H9 (cell line): ENCODE results near the gene TMEM269. TPM values are rescaled to one million over a fixed set of nuclear protein-coding genes. Genes with fewer than 3 reads are reported as not detected.

Source experiments
- DNase-seq: peaks from one replicate; pipeline ENCODE4 v3.0.0-alpha.2; 2017
- H2AFZ ChIP-seq: one replicate; pipeline ENCODE4 v1.6.1; 2013; ENCODE audit warnings: mild to moderate bottlenecking, low read length, control low read depth, moderate library complexity
- H2AK5ac ChIP-seq: 2 replicates; pipeline ENCODE4 v1.6.1; 2013; ENCODE audit warnings: low read length, control low read depth, mixed read lengths; ENCODE audit not compliant: insufficient read length
- H2BK120ac ChIP-seq: one replicate; pipeline ENCODE4 v1.6.1; 2013; ENCODE audit warnings: low read depth, mild to moderate bottlenecking, low read length, control low read depth, inconsistent platforms; ENCODE audit not compliant: poor library complexity, severe bottlenecking
- H2BK12ac ChIP-seq: 2 replicates; pipeline ENCODE4 v1.6.1; 2013; ENCODE audit warnings: low read length, control low read depth, mixed read lengths, low read depth; ENCODE audit not compliant: insufficient read length
- H2BK15ac ChIP-seq: 2 replicates; pipeline ENCODE4 v1.6.1; 2013; ENCODE audit warnings: low read depth, low read length, control low read depth
- H2BK20ac ChIP-seq: one replicate; pipeline ENCODE4 v1.6.1; 2013; ENCODE audit warnings: low read depth, mild to moderate bottlenecking, low read length, control low read depth, inconsistent platforms; ENCODE audit not compliant: poor library complexity, severe bottlenecking
- H2BK5ac ChIP-seq: 2 replicates; pipeline ENCODE4 v1.6.1; 2013; ENCODE audit warnings: low read length, control low read depth, mixed read lengths; ENCODE audit not compliant: insufficient read length
- H3K14ac ChIP-seq: 2 replicates; pipeline ENCODE4 v1.6.1; 2013; ENCODE audit warnings: low read length, control low read depth; ENCODE audit not compliant: insufficient read depth
- H3K18ac ChIP-seq: 2 replicates; pipeline ENCODE4 v1.6.1; 2013; ENCODE audit warnings: low read depth, mild to moderate bottlenecking, mixed read lengths, low read length, control low read depth; ENCODE audit not compliant: insufficient read length
- H3K23ac ChIP-seq: 2 replicates; pipeline ENCODE4 v1.6.1; 2013; ENCODE audit warnings: low read length, control low read depth, mixed read lengths, low read depth; ENCODE audit not compliant: insufficient read length
- H3K23me2 ChIP-seq: 2 replicates; pipeline ENCODE4 v1.6.1; 2013; ENCODE audit warnings: low read depth, mild to moderate bottlenecking, mixed read lengths, low read length, control low read depth; ENCODE audit not compliant: insufficient read length, poor library complexity, severe bottlenecking
- H3K27ac ChIP-seq: 2 replicates; pipeline ENCODE4 v1.5.1; 2013; ENCODE audit warnings: low read length, control low read depth, mixed read lengths, low read depth; ENCODE audit not compliant: insufficient read length
- H3K27me3 ChIP-seq: 2 replicates; pipeline ENCODE4 v1.6.1; 2013; ENCODE audit warnings: low read length, control low read depth, inconsistent platforms; ENCODE audit not compliant: insufficient read depth
- H3K4ac ChIP-seq: 2 replicates; pipeline ENCODE4 v1.6.1; 2013; ENCODE audit warnings: low read depth, mild to moderate bottlenecking, control low read depth, inconsistent platforms, low read length, moderate library complexity
- H3K4me1 ChIP-seq: 2 replicates; pipeline ENCODE4 v1.6.1; 2013; ENCODE audit warnings: low read length, control low read depth, inconsistent platforms; ENCODE audit not compliant: insufficient read depth
- H3K4me2 ChIP-seq: 2 replicates; pipeline ENCODE4 v1.6.1; 2013; ENCODE audit warnings: low read length, control low read depth, mixed read lengths; ENCODE audit not compliant: insufficient read length, insufficient read depth
- H3K56ac ChIP-seq: 2 replicates; pipeline ENCODE4 v1.6.1; 2013; ENCODE audit warnings: low read depth, mild to moderate bottlenecking, mixed read lengths, low read length, control low read depth; ENCODE audit not compliant: insufficient read length
- H3K79me1 ChIP-seq: 2 replicates; pipeline ENCODE4 v1.6.1; 2013; ENCODE audit warnings: low read depth, mild to moderate bottlenecking, moderate library complexity, low read length, control low read depth, inconsistent platforms; ENCODE audit not compliant: insufficient read depth, poor library complexity, severe bottlenecking
- H3K79me2 ChIP-seq: 2 replicates; pipeline ENCODE4 v1.6.1; 2013; ENCODE audit warnings: low read length, control low read depth, inconsistent platforms; ENCODE audit not compliant: insufficient read depth
- H3K9ac ChIP-seq: 2 replicates; pipeline ENCODE4 v1.6.1; 2013; ENCODE audit warnings: low read length, control low read depth, mixed read lengths; ENCODE audit not compliant: insufficient read length; ENCODE audit errors: extremely low read depth
- H3K9me3 ChIP-seq: one replicate; pipeline ENCODE4 v1.6.1; 2013; ENCODE audit warnings: low read depth, low read length, inconsistent platforms; ENCODE audit not compliant: control insufficient read depth
- H3T11ph ChIP-seq: one replicate; pipeline ENCODE4 v1.6.1; 2013; ENCODE audit warnings: mild to moderate bottlenecking, low read length, control low read depth, inconsistent platforms
- H4K20me1 ChIP-seq: one replicate; pipeline ENCODE4 v1.6.1; 2013; ENCODE audit not compliant: control insufficient read depth, insufficient read length, insufficient read depth
- H4K5ac ChIP-seq: 2 replicates; pipeline ENCODE4 v1.6.1; 2013; ENCODE audit warnings: low read depth, mild to moderate bottlenecking, mixed read lengths, low read length, control low read depth; ENCODE audit not compliant: insufficient read length
- H4K8ac ChIP-seq: replicated peaks from 2 replicates; pipeline ENCODE4 v1.6.1; 2013; ENCODE audit warnings: low read length, control low read depth, mixed read lengths, low read depth; ENCODE audit not compliant: insufficient read length
- H4K91ac ChIP-seq: 2 replicates; pipeline ENCODE4 v1.6.1; 2013; ENCODE audit warnings: low read depth, mild to moderate bottlenecking, moderate library complexity, mixed read lengths, low read length, control low read depth; ENCODE audit not compliant: insufficient read length
- H3K27ac Mint-ChIP-seq, 3 experiments: 2 replicates in 2 of 3; 3 replicates in 1 of 3; pipeline ENCODE4 v1.8.0; 2020 to 2021; ENCODE audit warnings: mixed read lengths in 3 of 3, mild to moderate bottlenecking in 1 of 3, moderate library complexity in 1 of 3
- H3K27me3 Mint-ChIP-seq: 2 replicates; pipeline ENCODE4 v1.8.0; 2021; ENCODE audit warnings: low read depth, mild to moderate bottlenecking, moderate library complexity, mixed read lengths
- H3K36me3 Mint-ChIP-seq, 3 experiments: 2 replicates in 2 of 3; 3 replicates in 1 of 3; pipeline ENCODE4 v1.8.0; 2020 to 2021; ENCODE audit warnings: low read depth in 3 of 3, mixed read lengths in 3 of 3; ENCODE audit not compliant: insufficient read depth in 1 of 3
- H3K4me1 Mint-ChIP-seq, 2 experiments: 2 replicates each; pipeline ENCODE4 v1.8.0; 2020; ENCODE audit warnings: mixed read lengths in 2 of 2
- H3K4me3 Mint-ChIP-seq, 2 experiments: 2 replicates in 1 of 2; 3 replicates in 1 of 2; pipeline ENCODE4 v1.8.0; 2020 to 2021; ENCODE audit warnings: mild to moderate bottlenecking in 2 of 2, mixed read lengths in 2 of 2, moderate library complexity in 1 of 2
- H3K9me3 Mint-ChIP-seq, 2 experiments: 2 replicates in 1 of 2; 3 replicates in 1 of 2; pipeline ENCODE4 v1.8.0; 2020; ENCODE audit warnings: mild to moderate bottlenecking in 2 of 2, mixed read lengths in 2 of 2, moderate library complexity in 1 of 2
- WGBS: extraction: QIAGEN DNeasy Blood & Tissue Kit; methylation state at CpG from one replicate; pipeline ENCODE4 v1.1.7; 2013; ENCODE audit warnings: missing lambda C conversion rate, low lambda C conversion rate, mixed read lengths; ENCODE audit not compliant: insufficient read length; ENCODE audit errors: extremely low coverage; 5-methylcytosine and 5-hydroxymethylcytosine counted together
- total RNA-seq: library from RNA; stranded (reverse); gene quantifications from 2 replicates; pipeline ENCODE4 v1.2.1, GENCODE V29; 2021
- TF ChIP-seq, protein P1 (sequence below): fragments of 200-600 bp; sonication (generic); conservative IDR thresholded peaks from 3 replicates; pipeline ENCODE4 v1.8.0; 2021; ENCODE audit warnings: antibody characterized with exemption, mild to moderate bottlenecking

TMEM269 gene
- total RNA-seq, 1 experiment from 2014 or later, result 0.17 TPM

DNA sequence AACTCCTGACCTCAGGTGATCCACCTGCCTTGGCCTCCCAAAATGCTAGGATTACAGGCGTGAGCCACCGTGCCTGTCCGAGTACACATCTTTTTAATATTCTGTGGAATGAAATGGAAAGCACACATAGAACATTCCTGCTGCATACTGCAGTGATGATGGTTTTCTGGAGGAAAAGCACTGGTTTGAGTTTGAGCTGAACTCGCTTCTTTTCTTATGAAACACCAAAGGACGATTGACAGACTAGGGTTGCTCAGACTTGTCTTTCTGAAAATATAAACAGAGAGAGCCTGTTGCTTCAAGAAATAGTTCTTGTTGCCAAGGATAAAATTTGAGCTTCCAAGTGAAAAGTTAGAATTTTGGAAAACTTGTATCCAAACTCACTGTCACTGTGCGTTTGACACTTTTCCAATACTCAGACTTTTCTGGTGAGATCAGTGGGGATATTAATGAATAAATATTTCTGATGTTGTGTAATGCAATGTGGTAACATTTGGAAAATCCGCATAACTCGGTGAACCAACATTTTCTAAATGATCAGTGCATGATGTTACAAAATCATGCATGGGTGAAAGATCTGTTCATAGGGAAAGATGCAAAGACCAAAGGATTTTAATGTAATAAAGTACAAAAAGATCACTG lies 17.2 kb downstream of the TMEM269 start:
- no peak overlapping the region for H2AK5ac ChIP-seq
- H4K20me1 ChIP-seq, result no peaks in the 10 kb centered on the region
- H2BK20ac ChIP-seq, result no peak overlapping the region
- no peak overlapping the region for H4K5ac ChIP-seq
- DNase-seq, result no peak
- no peaks in the 10 kb centered on the region for H3K79me1 ChIP-seq
- no peak overlapping the region for H3T11ph ChIP-seq
- no peak overlapping the region for H2BK120ac ChIP-seq
- H3K4me2 ChIP-seq, result no peak overlapping the region
- H3K4ac ChIP-seq, result no peak overlapping the region
- H3K23ac ChIP-seq, result no peak overlapping the region
- no peak overlapping the region for H2BK5ac ChIP-seq
- Mint-ChIP-seq H3K36me3 (peaks cover 19 to 30% (median 30%) of the 10 kb centered on the region in 3 experiments), H3K4me3 (no peak overlapping the region), H3K9me3 (peaks cover 17 to 19% of the 10 kb centered on the region in 2 experiments), H3K4me1 (no peaks in the 10 kb centered on the region), H3K27me3 (no peaks in the 10 kb centered on the region; the same call in 1 of the 2 replicates), H3K27ac (no peak overlapping the region)
- no peak overlapping the region for H3K27ac ChIP-seq
- no peaks in the 10 kb centered on the region for H3K23me2 ChIP-seq
- H3K79me2 ChIP-seq, result no peaks in the 10 kb centered on the region
- no peaks in the 10 kb centered on the region for H3K9me3 ChIP-seq
- H3K56ac ChIP-seq, result no peak overlapping the region
- no peak overlapping the region for H3K9ac ChIP-seq
- no peak overlapping the region for H4K91ac ChIP-seq
- TF ChIP-seq, protein P1, sequence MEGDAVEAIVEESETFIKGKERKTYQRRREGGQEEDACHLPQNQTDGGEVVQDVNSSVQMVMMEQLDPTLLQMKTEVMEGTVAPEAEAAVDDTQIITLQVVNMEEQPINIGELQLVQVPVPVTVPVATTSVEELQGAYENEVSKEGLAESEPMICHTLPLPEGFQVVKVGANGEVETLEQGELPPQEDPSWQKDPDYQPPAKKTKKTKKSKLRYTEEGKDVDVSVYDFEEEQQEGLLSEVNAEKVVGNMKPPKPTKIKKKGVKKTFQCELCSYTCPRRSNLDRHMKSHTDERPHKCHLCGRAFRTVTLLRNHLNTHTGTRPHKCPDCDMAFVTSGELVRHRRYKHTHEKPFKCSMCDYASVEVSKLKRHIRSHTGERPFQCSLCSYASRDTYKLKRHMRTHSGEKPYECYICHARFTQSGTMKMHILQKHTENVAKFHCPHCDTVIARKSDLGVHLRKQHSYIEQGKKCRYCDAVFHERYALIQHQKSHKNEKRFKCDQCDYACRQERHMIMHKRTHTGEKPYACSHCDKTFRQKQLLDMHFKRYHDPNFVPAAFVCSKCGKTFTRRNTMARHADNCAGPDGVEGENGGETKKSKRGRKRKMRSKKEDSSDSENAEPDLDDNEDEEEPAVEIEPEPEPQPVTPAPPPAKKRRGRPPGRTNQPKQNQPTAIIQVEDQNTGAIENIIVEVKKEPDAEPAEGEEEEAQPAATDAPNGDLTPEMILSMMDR, result no peak
- no CpG with 5 or more reads among the region's 8 CpGs for WGBS
- H2BK12ac ChIP-seq, result no peak overlapping the region
- H2AFZ ChIP-seq, result no peak overlapping the region
- H4K8ac ChIP-seq, result no peak overlapping the region
- H2BK15ac ChIP-seq, result no peak overlapping the region
- no peak overlapping the region for H3K18ac ChIP-seq
- no peaks in the 10 kb centered on the region for H3K27me3 ChIP-seq
- H3K4me1 ChIP-seq, result no peaks in the 10 kb centered on the region
- no peak overlapping the region for H3K14ac ChIP-seq
